GM19240 (cell line): Measurements from ENCODE around the gene CCDC80.
"Not testable (repeated sequence)": the region's sequence is repeated elsewhere in the genome, so short reads cannot be mapped to it uniquely, and the experiment has no call there.

Experiments used
- DNase-seq: peaks from one replicate; pipeline ENCODE4 v3.0.0; 2011; ENCODE audit warnings: low spot score; ENCODE audit not compliant: insufficient read length

The CCDC80 gene

DNA sequence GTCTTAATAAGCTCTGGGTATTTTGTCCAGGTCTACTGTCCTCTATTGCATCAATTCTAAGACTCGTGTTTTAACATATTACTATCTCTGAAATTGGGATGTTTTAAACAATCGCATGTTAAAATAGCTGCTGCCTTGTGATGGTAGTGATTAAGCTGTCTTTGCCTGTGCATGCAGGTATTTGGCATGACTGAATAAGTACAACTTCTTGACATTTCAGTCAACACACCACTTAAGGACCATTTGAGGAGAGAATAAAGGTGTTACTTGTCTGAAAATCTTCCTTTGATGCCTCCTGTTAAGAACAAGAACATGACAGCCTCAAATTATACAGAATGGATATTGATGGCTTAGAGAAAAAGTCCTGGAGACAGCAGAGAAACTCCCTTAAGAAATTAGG is 46.1 kb downstream of the CCDC80 start:
- DNase-seq, result no peak

DNA sequence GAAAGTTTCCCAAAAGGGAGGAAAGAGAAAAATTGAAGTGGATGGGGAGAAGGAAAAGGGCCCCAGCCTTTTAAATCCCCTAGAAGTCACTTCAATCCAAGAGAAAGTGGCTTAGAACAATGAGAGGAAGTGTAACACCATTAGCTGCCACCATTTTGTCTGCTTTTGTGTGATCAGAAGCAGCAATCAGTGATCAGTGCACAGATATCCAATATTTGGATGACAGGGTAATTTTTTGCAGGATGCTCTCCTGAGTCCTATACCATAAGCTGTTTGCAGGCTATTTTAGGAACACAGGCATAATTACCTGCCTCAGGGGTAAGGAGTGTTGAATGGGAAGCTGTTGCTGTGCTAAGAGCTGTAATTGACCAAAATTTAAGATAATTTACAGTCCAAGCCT is 47.7 kb downstream of the CCDC80 start:
- no peak for DNase-seq

DNA sequence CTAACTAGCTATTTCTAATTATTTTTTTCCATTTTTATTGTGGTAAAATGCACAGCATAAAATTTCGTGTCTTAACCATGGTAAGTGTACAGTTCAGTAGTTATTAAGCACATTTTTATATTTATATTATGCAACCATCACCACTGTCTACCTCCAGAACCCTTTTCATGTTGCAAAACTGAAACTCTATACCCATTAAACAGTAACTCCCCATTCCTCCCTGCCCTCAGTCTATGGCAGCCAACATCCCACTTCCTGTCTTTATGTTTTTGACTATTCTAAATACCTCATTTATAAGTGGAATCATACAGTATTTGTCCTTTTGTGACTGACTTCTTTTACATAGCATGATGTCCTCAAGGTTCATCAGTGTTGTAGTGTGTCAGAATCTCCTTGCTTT is 53.6 kb downstream of the CCDC80 start:
- DNase-seq, result no peak

DNA sequence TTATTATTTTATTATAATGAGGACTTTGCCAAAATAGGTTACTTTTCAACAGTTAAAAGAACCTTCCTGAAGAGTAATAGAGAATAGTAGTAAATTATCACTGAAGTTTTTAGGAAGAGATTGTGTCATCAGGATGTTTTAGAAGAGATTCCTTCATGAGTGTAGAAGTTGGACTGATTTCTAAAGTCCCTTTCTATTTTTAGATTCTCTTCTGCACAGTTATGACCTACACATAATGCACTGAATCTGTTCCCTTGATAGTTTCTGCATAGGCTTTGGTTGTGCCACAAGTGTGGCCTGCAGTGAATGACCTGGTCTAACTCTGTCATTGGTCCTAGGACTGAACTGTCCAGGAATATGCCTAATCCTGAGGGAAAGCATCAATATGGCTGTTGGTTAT is 55.2 kb downstream of the CCDC80 start:
- no peak for DNase-seq

DNA sequence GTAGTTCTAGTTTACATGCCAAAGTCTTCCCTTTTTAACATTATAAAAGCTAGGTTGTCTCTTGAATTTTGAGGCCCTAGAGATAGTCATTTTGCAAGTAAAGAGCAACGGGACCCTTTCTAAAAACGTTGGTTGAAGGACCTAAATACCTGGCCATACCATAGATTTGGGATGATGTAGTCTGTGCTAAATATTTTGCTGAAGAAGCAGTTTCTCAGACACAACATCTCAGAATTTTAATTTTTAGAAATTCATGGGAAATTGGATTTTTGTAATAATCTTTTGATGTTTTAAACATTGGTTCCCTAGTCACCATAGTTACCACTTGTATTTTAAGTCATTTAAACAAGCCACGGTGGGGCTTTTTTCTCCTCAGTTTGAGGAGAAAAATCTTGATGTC is 57.8 kb downstream of the CCDC80 start:
- DNase-seq, result no peak

DNA sequence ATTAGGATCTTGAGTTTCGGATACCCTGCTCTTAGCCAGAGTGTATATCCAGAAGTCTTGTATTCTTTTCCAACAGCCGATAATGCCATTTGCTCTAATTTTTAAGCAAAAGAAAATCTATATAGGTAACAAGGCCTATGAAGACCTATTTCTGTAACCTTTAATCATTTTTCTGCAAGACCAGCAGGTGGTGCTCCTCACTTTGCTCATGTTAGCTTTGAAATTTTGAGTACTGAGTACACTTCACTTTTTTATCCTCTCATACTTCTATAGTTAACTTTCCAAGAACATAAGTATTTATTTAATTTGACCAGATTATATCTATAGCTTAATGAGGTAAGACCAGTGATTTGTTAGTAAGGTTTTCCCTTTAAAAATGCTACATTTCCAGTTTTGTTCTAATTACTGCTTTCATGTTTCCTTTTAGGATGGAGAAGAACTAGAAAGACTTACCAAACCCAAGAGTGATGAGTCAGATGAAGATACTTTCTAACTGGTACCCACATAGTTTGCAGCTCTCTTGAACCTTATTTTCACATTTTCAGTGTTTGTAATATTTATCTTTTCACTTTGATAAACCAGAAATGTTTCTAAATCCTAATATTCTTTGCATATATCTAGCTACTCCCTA is 58.6 kb downstream of the CCDC80 start:
- no peak for DNase-seq

DNA sequence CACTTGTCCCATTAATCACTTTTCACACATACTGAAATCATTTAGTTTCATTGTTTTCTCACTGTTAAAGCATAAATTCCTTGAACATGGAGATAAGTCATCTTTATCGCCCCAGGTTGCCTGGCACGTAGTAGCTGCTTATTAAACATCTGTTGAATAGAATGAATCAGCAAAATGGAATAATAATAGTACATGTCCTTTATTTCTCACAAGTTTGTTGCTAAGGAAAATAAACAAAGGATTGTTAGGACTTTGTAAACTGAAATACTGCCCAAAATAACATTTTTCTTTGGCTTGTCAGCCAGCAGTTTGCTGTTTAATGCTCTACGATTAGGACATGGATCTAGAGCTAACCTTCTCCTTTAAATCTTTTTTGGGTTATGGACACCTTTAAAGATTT is 61.2 kb downstream of the CCDC80 start:
- no peak for DNase-seq

DNA sequence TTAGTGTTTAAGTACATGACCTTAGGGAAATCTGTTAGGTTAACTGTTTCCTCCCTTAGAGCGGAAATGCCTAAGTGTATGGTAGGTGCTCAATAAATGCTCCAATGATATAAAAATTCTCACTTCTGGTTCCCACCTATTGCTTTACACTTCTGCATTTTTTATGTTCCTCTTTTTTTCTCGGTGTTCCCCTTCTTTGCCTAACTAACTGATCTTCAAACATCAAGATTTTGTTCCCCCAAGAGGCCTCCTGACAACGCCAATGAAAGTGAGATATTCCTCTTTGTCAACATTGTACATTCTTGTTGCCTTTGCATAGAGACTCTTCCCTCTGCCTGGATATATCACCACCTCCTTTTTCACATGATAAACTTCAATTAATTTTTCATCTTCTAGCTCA is 61.7 kb downstream of the CCDC80 start:
- DNase-seq, result no peak

DNA sequence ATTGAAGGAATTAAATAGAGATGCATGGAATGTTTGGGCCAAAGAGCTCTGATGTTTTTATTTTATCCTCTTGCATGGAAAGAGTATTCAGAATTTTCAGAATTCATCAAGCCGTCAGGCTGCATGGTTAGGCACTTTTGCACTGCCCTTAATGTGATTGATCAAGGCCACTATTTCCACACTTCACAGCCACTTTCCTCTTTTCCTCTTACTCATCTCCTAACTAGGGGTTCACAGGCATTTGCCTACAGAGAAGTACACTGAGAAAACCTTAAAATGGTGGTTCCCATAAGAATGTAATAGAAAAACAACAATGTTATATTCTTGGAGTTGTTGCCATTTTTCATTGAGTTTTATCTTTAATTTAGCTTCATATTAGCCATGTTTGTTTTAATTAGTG is 68.2 kb downstream of the CCDC80 start:
- no peak for DNase-seq

DNA sequence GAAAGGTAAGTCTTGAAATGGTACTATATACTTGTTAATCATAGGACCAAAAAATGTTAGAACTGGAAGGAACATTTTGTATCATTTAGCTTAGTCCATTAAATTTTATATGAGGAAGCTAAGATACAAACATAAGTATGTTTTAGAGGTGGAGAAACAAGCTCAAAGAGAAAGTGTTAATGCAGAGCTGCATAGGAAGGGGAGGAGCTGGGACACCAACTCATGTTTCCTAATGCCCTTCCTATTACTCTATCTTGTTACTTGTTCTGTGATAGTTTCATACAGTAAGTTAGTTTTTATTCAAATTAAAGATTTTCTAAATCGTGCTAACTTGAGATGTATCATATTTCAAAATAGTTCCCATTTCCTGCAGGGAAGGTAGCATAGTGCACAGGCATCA is 71.7 kb downstream of the CCDC80 start:
- DNase-seq, result no peak

DNA sequence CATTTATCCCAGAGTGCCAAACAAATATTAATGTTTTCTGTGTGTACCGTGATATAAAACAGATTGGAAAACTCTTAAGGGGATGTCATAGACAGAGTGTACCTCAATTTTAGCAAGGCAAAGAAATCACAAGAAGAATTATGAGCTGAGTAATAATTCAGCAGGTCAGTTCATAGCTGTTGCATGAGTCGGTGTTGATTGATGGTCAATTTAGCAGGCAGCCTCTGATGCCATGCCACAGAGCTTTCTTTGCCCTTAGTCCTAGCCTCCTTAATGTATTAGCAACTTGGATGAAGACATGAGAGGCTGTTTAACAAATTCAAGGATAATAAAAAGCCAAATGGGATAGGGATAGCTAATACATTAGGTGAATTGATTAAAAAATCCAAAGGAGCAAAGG is 72.3 kb downstream of the CCDC80 start:
- DNase-seq, result no peak

DNA sequence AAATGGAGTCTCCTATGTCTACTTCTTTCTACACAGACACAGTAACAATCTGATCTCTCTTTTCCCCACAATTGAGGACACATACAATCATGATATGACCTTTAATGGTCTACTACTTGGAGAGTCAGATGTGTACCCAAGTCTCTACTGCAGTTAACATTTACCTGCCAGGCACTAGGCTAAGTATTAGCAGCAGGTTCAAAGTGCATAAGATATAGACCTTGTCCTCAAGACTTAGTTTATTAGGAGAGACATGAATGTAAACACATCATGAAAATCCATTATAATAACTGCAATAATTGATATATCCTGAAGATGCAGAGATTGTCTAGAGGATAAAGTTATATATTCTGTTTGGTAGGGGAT is 76.0 kb downstream of the CCDC80 start:
- DNase-seq, result no peak

DNA sequence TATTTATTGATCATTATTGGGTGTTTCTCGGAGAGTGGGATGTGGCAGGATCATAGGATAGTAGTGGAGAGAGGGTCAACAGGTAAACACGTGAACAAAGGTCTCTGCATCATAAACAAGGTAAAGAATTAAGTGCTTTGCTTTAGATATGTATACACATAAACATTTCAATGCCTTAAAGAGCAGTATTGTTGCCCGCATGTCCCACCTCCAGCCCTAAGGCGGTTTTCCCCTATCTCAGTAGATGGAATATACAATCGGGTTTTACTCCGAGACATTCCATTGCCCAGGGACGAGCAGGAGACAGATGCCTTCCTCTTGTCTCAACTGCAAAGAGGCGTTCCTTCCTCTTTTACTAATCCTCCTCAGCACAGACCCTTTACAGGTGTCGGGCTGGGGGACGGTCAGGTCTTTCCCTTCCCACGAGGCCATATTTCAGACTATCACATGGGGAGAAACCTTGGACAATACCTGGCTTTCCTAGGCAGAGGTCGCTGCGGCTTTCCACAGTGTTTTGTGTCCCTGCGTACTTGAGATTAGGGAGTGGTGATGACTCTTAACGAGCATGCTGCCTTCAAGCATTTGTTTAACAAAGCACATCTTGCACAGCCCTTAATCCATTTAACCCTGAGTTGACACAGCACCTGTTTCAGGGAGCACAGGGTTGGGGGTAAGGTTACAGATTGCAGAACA is 76.5 kb downstream of the CCDC80 start:
- DNase-seq, result not testable (repeated sequence)

DNA sequence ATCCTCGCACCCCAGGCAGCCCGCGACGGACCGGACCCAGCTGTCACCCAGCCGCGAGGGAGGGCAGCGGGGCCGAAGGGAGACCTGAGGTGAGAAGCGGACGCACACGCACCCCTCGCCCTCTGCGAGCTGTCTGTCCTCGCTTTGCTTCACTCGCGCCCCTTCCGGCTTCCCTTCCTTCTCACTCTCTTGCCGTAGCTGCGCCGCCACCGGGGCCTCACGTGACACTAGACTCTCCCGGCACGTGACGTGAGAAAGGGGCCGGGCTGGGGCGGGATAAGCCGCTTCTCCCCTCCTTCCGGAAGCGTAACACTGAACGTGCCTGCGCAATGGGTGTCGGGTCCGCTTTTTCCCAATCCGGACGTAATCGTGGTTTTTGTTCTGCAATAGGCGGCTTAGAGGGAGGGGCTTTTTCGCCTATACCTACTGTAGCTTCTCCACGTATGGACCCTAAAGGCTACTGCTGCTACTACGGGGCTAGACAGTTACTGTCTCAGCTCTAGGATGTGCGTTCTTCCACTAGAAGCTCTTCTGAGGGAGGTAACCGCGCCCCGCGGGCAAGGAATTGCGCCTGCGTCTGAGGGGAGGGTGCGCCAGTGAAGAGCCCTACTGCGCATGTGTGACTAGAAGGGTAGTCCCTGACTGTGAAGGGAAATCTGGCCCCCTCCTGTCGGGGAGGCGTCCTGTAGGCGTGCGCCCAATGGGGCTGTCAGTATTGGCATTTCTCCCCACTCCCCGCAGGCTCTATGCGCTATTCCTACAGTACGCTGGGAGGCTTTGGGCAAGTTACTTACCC is 79.0 kb downstream of the CCDC80 start, which contains the start of the genes ATG3 and SLC35A5:
TSS of gene ATG3 (minus strand) at position 229 of the 796 bp plus-strand sequence. CDS start 434 bp downstream, outside the sequence.
TSS of gene SLC35A5 (plus strand) at position 312 of the 796 bp plus-strand sequence. CDS start 1,359 bp downstream, outside the sequence.
- peak; percentile 70 for DNase-seq

DNA sequence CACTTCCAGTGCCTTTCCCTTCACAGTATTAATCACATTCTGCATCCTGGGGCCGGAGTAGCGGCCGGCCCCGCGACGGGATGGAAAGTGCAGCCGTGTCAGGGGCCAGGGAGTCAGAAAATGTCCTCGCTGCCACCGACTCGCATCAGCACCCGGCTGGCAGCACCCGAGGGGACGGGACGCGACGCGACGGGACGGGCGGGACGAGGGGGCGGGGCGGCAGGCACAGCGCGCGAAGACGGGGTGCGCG is 79.5 kb downstream of the CCDC80 start:
- DNase-seq, result peak; percentile 25

DNA sequence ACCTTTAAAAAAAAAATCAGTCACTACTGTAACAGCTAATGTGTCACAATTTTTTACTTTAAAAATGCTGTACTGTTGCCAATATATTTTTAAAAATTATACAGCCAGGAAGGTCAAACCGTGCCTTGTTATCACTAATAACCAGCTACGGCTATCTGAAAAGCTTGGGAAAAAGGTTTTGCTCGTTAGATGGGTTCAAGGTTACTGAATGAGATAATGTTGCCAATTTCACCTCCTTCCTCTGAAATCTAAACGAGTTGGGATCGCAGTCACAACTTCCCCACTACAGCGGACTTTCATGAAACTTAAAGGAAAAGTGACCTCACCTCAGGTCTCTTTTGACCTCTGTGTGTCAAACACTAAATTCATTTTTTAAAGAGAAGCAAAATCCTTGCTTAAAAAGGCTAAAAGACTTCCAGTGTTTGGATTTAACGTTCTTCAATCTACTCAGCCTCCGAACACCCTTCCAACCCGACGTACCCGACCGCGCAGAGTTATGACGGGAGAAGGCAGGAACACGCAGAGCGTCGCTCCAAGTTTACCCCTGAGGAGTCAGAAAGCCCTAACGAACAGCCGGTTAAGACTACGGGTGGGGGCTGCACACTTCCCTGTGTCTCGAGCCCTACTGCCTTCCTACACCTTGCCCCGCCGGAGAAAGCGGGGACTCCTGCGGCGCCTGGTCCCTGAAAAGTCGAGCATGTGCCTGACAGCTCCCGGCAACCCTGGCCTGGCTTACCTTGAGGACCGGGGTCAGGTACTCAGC is 80.0 kb downstream of the CCDC80 start:
- peak; percentile 19 for DNase-seq

DNA sequence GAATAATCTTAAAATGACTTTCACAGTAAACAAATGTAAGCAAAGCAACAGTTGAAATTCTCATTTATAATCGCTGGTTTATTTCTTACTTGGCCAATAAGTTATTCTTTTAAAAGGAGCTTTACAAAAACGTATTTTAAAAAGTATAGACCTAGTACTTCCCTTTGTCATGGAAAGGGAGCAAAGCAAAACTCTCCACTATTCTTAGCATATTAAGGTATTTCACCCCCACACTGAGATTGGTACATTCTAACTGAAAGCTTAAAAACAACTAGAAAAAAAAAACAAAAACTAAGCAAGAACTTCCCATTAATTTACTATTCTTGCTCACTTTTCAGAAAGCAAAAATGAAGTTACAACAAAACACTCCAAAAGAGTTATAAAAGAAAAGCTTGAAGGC is 80.6 kb downstream of the CCDC80 start:
- no peak for DNase-seq

DNA sequence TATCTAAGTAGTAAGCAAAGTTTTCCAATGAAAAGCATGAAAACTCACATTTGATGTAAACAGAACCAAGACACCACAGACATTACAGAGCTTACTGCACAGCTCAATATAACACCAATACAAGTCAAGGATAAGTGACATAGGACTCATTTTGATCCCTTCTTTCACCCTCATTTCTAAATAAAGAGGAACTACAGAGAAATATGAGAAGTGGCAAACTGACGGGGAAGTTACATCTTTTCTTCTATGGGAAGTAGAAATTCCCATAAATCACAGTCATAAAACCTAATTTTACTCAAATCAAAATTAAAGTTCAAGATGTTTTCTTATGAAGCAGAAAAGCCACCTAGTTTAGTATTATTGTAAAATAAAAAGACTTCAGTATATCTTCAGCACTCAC is 83.0 kb downstream of the CCDC80 start:
- no peak for DNase-seq

DNA sequence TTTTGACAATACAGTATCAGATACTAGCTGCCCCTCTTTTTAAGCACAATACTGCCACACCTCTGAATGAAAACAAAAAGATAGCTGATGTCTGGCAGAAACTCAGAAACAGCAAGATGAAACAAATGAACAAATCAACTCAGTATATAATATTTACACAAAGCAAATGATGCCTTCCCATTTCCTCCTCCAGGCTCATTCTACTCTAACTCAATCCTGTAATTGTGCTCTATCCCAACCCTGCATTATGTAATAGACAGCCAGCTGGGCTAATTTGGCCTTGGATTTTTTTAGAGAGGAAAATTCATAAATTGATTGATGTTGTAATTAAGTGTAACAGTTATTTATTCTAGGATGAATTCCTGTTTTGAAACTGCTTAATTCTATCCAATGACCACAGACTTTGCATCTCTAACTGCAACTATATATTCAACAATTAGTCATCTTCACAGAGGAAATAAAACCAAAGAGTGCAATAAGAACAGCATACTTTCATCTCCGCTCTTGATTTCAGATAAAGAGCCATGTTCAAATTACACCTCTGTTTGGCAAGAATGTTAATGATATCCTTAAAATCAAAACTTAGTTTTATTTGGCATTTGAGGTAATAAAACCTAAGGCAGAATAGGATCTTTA is 85.3 kb downstream of the CCDC80 start:
- no peak for DNase-seq

DNA sequence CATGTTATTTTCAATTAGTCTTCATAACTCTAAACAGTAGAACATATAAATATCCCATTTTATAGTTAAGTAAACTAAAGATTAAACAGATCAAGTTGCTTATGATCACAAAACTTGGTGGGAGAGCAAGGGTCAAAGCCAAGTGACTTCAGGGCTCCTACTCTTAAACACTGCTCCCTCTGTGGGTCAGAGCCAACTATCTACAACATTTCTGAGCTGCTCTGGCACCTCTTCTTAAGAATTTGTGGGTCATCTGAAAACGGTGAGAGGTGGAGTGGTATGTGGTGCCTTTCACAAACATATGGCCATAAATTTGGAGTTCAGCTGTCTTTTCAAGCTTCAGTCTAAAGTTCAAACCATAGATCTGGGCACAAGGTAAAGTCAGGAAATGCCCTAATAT is 90.1 kb downstream of the CCDC80 start:
- no peak for DNase-seq
